NCI-H446 (cell line): ENCODE data around the gene FOXS1.
"Not testable (repeated sequence)": the region's sequence is repeated elsewhere in the genome, so short reads cannot be mapped to it uniquely, and the experiment has no call there.

ENCODE experiments used
- DNase-seq, 2 experiments: peaks; one replicate each; lab custom pipeline; 2025; lab: John Stamatoyannopoulos, UW

The FOXS1 gene

GRCh38 chr20:31823360-31824124 lies 21.9 kb downstream of the FOXS1 start:
- no peak for DNase-seq

- peak; percentile 86 to 95 for DNase-seq
Observed at GRCh38 chr20:31822421-31823330, 22.7 kb downstream of the FOXS1 start.

- no peak for DNase-seq
Observed at GRCh38 chr20:31821427-31821826, 24.0 kb downstream of the FOXS1 start.

GRCh38 chr20:31820228-31820627 lies 25.2 kb downstream of the FOXS1 start:
- no peak for DNase-seq

- peak; percentile 64 for DNase-seq
Observed at GRCh38 chr20:31819083-31819784, 26.2 kb downstream of the FOXS1 start, which contains the start of gene MYLK2. TSS of gene MYLK2 (plus strand) at chr20:31819356. CDS start at chr20:31819581, 225 bp downstream.

GRCh38 chr20:31818376-31818908 lies 27.0 kb downstream of the FOXS1 start:
- DNase-seq: no peak

- DNase-seq: no peak
Observed at GRCh38 chr20:31817461-31817860, 27.9 kb downstream of the FOXS1 start.

- DNase-seq: peak in 1 of 2 experiments; percentile 54
Observed at GRCh38 chr20:31816221-31816620, 29.2 kb downstream of the FOXS1 start.

- DNase-seq: peak in 1 of 2 experiments; percentile 65
Observed at GRCh38 chr20:31815408-31816188, 29.8 kb downstream of the FOXS1 start.

GRCh38 chr20:31814142-31814541 lies 31.3 kb downstream of the FOXS1 start:
- not testable (repeated sequence) for DNase-seq

GRCh38 chr20:31813611-31814010 lies 31.8 kb downstream of the FOXS1 start:
- DNase-seq: no peak

GRCh38 chr20:31811796-31812728 lies 33.3 kb downstream of the FOXS1 start:
- peak in 1 of 2 experiments; percentile 41 for DNase-seq

- DNase-seq: no peak
Observed at GRCh38 chr20:31811198-31811597, 34.2 kb downstream of the FOXS1 start.

- no peak for DNase-seq
Observed at GRCh38 chr20:31809661-31810060, 35.7 kb downstream of the FOXS1 start.

- DNase-seq: no peak
Observed at GRCh38 chr20:31808481-31808880, 36.9 kb downstream of the FOXS1 start.

GRCh38 chr20:31806564-31807355 lies 38.6 kb downstream of the FOXS1 start:
- no peak for DNase-seq

GRCh38 chr20:31803552-31804291 lies 41.7 kb downstream of the FOXS1 start:
- no peak for DNase-seq

GRCh38 chr20:31801508-31801907 lies 43.9 kb downstream of the FOXS1 start:
- no peak for DNase-seq
